Measurements from ENCODE around the gene CELA2B.

DNA sequence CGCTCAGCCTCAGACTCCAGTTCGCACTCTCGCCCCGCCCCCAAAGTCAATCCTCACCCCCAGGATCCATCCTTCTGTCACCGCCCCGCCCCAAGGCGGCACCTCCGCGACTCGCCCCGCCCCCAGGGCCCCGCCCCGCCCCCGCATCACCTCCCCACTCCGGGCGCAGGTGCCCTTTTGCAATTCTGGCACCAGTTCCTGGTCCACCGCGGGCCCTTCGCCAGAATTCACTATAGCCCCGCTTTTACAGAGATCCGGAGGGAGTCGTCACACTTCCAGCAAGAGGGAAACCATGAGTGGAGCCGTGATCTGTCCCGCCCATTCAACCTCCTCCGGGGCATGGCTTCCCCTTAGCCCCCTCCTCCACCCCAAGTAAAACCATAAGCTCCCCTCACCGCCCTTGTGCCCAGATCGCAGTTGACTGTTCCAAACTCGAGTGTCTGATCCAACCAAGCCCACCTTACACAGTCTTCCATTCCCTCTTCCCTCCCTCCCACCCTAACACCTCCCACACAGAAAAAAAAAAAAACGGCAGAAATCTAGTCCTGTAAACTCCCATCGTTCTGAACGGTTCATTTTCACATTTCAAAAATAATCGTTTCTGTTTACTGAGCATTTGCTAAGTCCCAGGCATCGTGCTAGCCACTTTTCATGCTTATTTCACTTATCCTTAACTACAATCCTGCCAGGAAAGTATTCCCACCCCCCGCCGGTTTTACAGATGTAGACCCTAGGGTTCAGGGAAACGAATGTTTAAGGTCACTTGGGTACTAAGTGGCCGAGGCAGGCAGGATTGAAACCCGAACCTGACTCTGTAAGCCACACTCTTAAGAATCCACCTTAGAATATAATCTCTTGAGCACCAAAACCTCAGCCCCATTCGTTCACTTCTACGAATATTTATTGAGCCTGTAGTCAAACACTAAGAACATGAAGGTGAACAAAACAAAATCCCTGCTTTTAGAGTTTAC lies 49.4 kb downstream of the CELA2B start:
- no peak for TF ChIP-seq CTCF (IDR thresholded peaks at IDR 0.05)
- no peak for TF ChIP-seq POLR2A (IDR thresholded peaks at IDR 0.05)

All from heart left ventricle (tissue), 13 donors.